GM20431 (cell line): ENCODE data around the gene FOXJ3.

Source experiments
- in situ Hi-C: fragments of 300-500 bp; cut with MseI, MboI; formaldehyde crosslinking; loops from one replicate; pipeline ENCODE4 v1.15.0; 2020; ENCODE audit warnings: low sequenced_read_pairs; ENCODE audit not compliant: unreplicated experiment

Gene FOXJ3

GRCh38 chr1:42133809-42134526, 201.1 kb downstream of the FOXJ3 start:
- in situ Hi-C loops, result loop anchor here (25.0 kb wide), 1 partner anchor 572 kb away; no protein-coding TSS in a partner anchor

GRCh38 chr1:42133390-42133789, 201.6 kb downstream of the FOXJ3 start:
- in situ Hi-C loops, result loop anchor here (25.0 kb wide), 1 partner anchor 571 kb away; no protein-coding TSS in a partner anchor

- in situ Hi-C loops, result loop anchor here (25.0 kb wide), 1 partner anchor 568 kb away; no protein-coding TSS in a partner anchor
Observed at GRCh38 chr1:42130061-42130660, 204.9 kb downstream of the FOXJ3 start.

GRCh38 chr1:42128964-42129363, 206.1 kb downstream of the FOXJ3 start:
- in situ Hi-C loops, result loop anchor here (25.0 kb wide), 1 partner anchor 567 kb away; no protein-coding TSS in a partner anchor

- in situ Hi-C loops, result loop anchor here (25.0 kb wide), 1 partner anchor 566 kb away; no protein-coding TSS in a partner anchor
Observed at GRCh38 chr1:42128499-42128898, 206.5 kb downstream of the FOXJ3 start.

GRCh38 chr1:42127767-42128166, 207.3 kb downstream of the FOXJ3 start:
- in situ Hi-C loops, result loop anchor here (25.0 kb wide), 1 partner anchor 565 kb away; no protein-coding TSS in a partner anchor
